SK-N-MC (cell line): ENCODE measurements around the gene NFKB1.
"Not testable (repeated sequence)": the region's sequence is repeated elsewhere in the genome, so short reads cannot be mapped to it uniquely, and the experiment has no call there.

Experiments used
- DNase-seq: peaks from one replicate; pipeline ENCODE4 v3.0.0-alpha.2; 2011; ENCODE audit warnings: low read depth, low spot score
- H3K27ac ChIP-seq: fragments of 200-600 bp; sonication (generic); 2 replicates; pipeline ENCODE4 v1.5.1; 2016; ENCODE audit warnings: mixed run types
- H3K36me3 ChIP-seq: fragments of 200-600 bp; sonication (generic); 2 replicates; pipeline ENCODE4 v1.6.1; 2017; ENCODE audit warnings: antibody characterized with exemption, low read length, mixed read lengths; ENCODE audit not compliant: insufficient read depth
- H3K4me3 ChIP-seq: fragments of 200-600 bp; sonication (generic); 2 replicates; pipeline ENCODE4 v1.5.1; 2016
- H3K9ac ChIP-seq: fragments of 200-600 bp; sonication (generic); 2 replicates; pipeline ENCODE4 v1.8.0; 2017; ENCODE audit warnings: mixed run types, mixed read lengths; ENCODE audit not compliant: insufficient read length
- H3K9me3 ChIP-seq: fragments of 200-600 bp; sonication (generic); 2 replicates; pipeline ENCODE4 v1.6.1; 2017; ENCODE audit warnings: low read depth, mild to moderate bottlenecking, antibody characterized with exemption, low read length, moderate library complexity, mixed read lengths
- EZH2 ChIP-seq: fragments of 200-600 bp; sonication (generic); IDR thresholded peaks from one replicate; pipeline ENCODE4 v1.6.1; 2017; ENCODE audit warnings: antibody characterized with exemption
- FOXP2 ChIP-seq: optimal IDR thresholded peaks from 2 replicates; pipeline ENCODE3; 2011; ENCODE audit warnings: mild to moderate bottlenecking, moderate library complexity; ENCODE audit not compliant: insufficient read depth; ENCODE audit errors: extremely low read length, control extremely low read depth
- POLR2AphosphoS5 ChIP-seq: IDR thresholded peaks from 2 replicates; pipeline ENCODE4 v1.6.1; 2012; ENCODE audit warnings: mild to moderate bottlenecking, low read depth, low read length, borderline replicate concordance

NFKB1 gene

DNA sequence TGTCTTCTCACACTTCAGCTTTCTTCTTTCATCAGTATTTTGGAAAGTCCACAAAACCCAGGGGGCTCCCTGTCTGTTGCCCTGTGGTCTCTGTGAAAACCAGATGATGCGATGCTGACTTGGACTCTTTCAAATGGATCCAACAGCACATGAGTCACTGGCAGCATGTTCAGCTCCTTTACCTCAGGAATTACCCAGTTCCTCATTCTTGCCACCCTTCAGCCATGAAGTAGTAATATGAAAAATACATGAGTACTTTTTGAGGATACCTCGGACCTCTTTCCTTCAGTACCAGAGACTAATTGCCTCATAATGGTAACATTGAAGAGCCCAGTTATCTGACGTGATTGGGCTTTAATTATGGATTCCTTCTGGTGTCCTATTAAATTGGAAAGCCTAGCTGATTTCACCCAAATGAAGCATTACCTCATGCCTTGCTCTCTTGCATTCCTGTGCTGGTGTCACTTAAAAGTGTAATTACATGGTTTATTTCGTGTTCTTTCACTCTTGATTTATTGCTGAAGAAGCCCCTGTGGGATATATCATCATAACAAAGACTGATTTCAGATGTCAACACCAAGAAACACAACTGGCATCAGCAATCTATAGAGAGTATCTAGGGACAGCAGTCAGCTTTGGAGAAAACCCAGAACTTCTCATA is 63.4 kb downstream of the NFKB1 start:
- TF ChIP-seq FOXP2 (no peak), POLR2AphosphoS5 (no peak), EZH2 (no peak)
- no peaks in the 10 kb centered on the region for H3K9me3 ChIP-seq
- DNase-seq, result no peak
- H3K4me3 ChIP-seq, result no peak overlapping the region
- no peak overlapping the region for H3K27ac ChIP-seq
- no peaks in the 10 kb centered on the region for H3K36me3 ChIP-seq
- H3K9ac ChIP-seq, result no peak overlapping the region

- no peak overlapping the region for H3K27ac ChIP-seq
- no peak overlapping the region for H3K4me3 ChIP-seq
- TF ChIP-seq FOXP2 (no peak), POLR2AphosphoS5 (no peak), EZH2 (no peak)
- no peak for DNase-seq
- H3K9ac ChIP-seq, result no peak overlapping the region
- H3K36me3 ChIP-seq, result no peaks in the 10 kb centered on the region
- no peaks in the 10 kb centered on the region for H3K9me3 ChIP-seq
Observed at GRCh38 chr4:102565696-102566095, 64.5 kb downstream of the NFKB1 start.

DNA sequence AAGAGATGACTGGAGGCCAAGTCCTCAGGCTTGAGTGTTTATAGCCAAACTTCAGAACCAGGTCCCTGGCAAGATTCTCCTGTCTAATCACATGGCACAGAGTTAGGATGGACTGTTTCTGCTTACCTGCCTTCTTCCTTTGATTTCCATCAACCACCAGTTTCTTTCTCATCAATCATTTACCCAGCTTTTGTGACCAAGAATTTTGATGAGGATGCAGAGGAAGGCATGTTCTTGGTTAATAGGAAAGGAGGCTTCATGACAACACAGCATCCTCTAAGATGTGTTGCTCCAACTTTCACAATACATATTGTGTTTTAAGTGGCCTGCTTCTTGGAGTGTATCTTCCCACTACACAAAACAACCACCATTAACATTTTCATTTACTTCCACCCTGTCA is 65.3 kb downstream of the NFKB1 start:
- Histone ChIP-seq H3K4me3 (no peak overlapping the region), H3K36me3 (no peaks in the 10 kb centered on the region), H3K9ac (no peak overlapping the region), H3K27ac (no peak overlapping the region), H3K9me3 (no peaks in the 10 kb centered on the region)
- no peak for DNase-seq
- TF ChIP-seq FOXP2, result no peak
- TF ChIP-seq POLR2AphosphoS5, result no peak
- no peak for TF ChIP-seq EZH2

- Histone ChIP-seq H3K4me3 (no peak overlapping the region), H3K27ac (no peak overlapping the region), H3K9me3 (no peaks in the 10 kb centered on the region), H3K9ac (no peak overlapping the region), H3K36me3 (no peaks in the 10 kb centered on the region)
- TF ChIP-seq FOXP2 (no peak), POLR2AphosphoS5 (no peak), EZH2 (no peak)
- no peak for DNase-seq
Observed at GRCh38 chr4:102567427-102567826, 66.3 kb downstream of the NFKB1 start.

GRCh38 chr4:102569200-102569599 is 68.0 kb downstream of the NFKB1 start:
- Histone ChIP-seq H3K9ac (no peak overlapping the region), H3K4me3 (no peak overlapping the region), H3K9me3 (no peaks in the 10 kb centered on the region), H3K27ac (peak overlapping the region; percentile 39), H3K36me3 (no peaks in the 10 kb centered on the region)
- DNase-seq, result no peak
- TF ChIP-seq POLR2AphosphoS5 (no peak), FOXP2 (no peak), EZH2 (no peak)

GRCh38 chr4:102570211-102570610 is 69.1 kb downstream of the NFKB1 start:
- not testable (repeated sequence) for H3K9ac ChIP-seq, H3K27ac ChIP-seq, DNase-seq, H3K4me3 ChIP-seq, H3K9me3 ChIP-seq, H3K36me3 ChIP-seq

DNA sequence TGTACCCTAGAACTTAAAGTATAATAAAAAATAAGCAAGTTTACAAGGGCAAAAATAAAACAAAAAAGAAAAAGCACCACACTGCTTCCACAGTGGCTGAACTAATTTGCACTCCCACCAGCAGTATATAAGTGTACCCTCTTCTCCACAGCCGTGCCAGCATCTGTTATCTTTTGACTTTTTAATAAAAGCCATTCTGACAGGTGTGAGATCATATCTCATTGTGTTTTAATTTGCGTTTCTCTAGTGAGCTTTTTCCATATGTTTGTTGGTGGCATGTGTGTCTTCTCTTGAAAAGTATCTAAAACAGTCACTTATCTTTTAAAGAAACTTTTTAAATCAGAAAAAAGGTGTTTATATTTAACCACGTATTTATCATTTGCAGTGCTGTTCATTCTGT is 71.3 kb downstream of the NFKB1 start:
- Histone ChIP-seq H3K9ac (no peak overlapping the region), H3K4me3 (no peak overlapping the region), H3K9me3 (no peaks in the 10 kb centered on the region), H3K36me3 (no peaks in the 10 kb centered on the region), H3K27ac (peak overlapping the region; percentile 38; the same call in 1 of the 2 replicates)
- TF ChIP-seq EZH2, result no peak
- no peak for TF ChIP-seq FOXP2
- no peak for TF ChIP-seq POLR2AphosphoS5
- DNase-seq, result no peak

GRCh38 chr4:102574317-102574716 is 73.2 kb downstream of the NFKB1 start:
- H3K36me3 ChIP-seq, result no peaks in the 10 kb centered on the region
- DNase-seq, result peak; percentile 93
- peak overlapping the region; percentile 23; the same call in 1 of the 2 replicates for H3K4me3 ChIP-seq
- H3K9me3 ChIP-seq, result no peaks in the 10 kb centered on the region
- TF ChIP-seq POLR2AphosphoS5 (peak; percentile 44; the same call in 1 of the 2 replicates), EZH2 (no peak), FOXP2 (peak; percentile 84)
- H3K9ac ChIP-seq, result no peak overlapping the region
- H3K27ac ChIP-seq, result peak overlapping the region; percentile 18; the same call in 1 of the 2 replicates

GRCh38 chr4:102575369-102576129 is 74.4 kb downstream of the NFKB1 start:
- no peak overlapping the region for H3K9ac ChIP-seq
- no peak overlapping the region for H3K27ac ChIP-seq
- no peak overlapping the region for H3K4me3 ChIP-seq
- no peak for DNase-seq
- TF ChIP-seq POLR2AphosphoS5 (no peak), EZH2 (no peak), FOXP2 (no peak)
- no peaks in the 10 kb centered on the region for H3K9me3 ChIP-seq
- no peaks in the 10 kb centered on the region for H3K36me3 ChIP-seq
